HEK293 (cell line): ENCODE measurements around the gene CRTAP.
"Not testable (repeated sequence)": the region's sequence is repeated elsewhere in the genome, so short reads cannot be mapped to it uniquely, and the experiment has no call there.

ENCODE experiments used
- MZF1 ChIP-seq: fragments of 450-650 bp; formaldehyde crosslinking; IDR thresholded peaks from 2 replicates; pipeline ENCODE4 v1.5.1; 2017; ENCODE audit warnings: missing biosample characterization, missing genetic modification characterization, borderline replicate concordance
- PRDM1 ChIP-seq: fragments of 450-650 bp; formaldehyde crosslinking; IDR thresholded peaks from 2 replicates; pipeline ENCODE4; 2016; ENCODE audit warnings: missing biosample characterization, missing genetic modification characterization
- SP2 ChIP-seq: fragments of 450-650 bp; formaldehyde crosslinking; IDR thresholded peaks from 2 replicates; pipeline ENCODE4 v1.5.1; 2016; ENCODE audit warnings: missing biosample characterization, missing genetic modification characterization
- ZNF138 ChIP-seq: fragments of 450-650 bp; formaldehyde crosslinking; IDR thresholded peaks from 2 replicates; pipeline ENCODE4 v1.5.1; 2016; ENCODE audit warnings: missing biosample characterization, missing genetic modification characterization, borderline replicate concordance
- ZNF214 ChIP-seq: fragments of 450-650 bp; formaldehyde crosslinking; IDR thresholded peaks from 2 replicates; pipeline ENCODE4 v1.5.1; 2017; ENCODE audit warnings: missing biosample characterization, mild to moderate bottlenecking, missing genetic modification characterization, borderline replicate concordance
- ZNF24 ChIP-seq: fragments of 450-650 bp; formaldehyde crosslinking; IDR thresholded peaks from 2 replicates; pipeline ENCODE4 v1.5.1; 2016; ENCODE audit warnings: missing biosample characterization, missing genetic modification characterization
- ZNF548 ChIP-seq: fragments of 450-650 bp; formaldehyde crosslinking; IDR thresholded peaks from 2 replicates; pipeline ENCODE4 v1.5.1; 2016; ENCODE audit warnings: missing biosample characterization, missing genetic modification characterization
- ZNF555 ChIP-seq: fragments of 450-650 bp; formaldehyde crosslinking; conservative IDR thresholded peaks from 2 replicates; pipeline ENCODE4 v1.5.1; 2017; ENCODE audit warnings: missing biosample characterization, mild to moderate bottlenecking, missing genetic modification characterization, inconsistent platforms
- TF ChIP-seq, protein P1 (sequence below): fragments of 450-650 bp; formaldehyde crosslinking; IDR thresholded peaks from 2 replicates; pipeline ENCODE4 v1.5.1; 2016; ENCODE audit warnings: missing biosample characterization, missing genetic modification characterization
- TF ChIP-seq, protein P2 (sequence below): fragments of 450-650 bp; formaldehyde crosslinking; IDR thresholded peaks from 2 replicates; pipeline ENCODE4 v1.5.1; 2016; ENCODE audit warnings: missing biosample characterization, missing genetic modification characterization, low read depth
- TF ChIP-seq, protein P3 (sequence below): fragments of 450-650 bp; formaldehyde crosslinking; IDR thresholded peaks from 2 replicates; pipeline ENCODE4 v1.5.1; 2016; ENCODE audit warnings: missing biosample characterization, missing genetic modification characterization

DNA sequence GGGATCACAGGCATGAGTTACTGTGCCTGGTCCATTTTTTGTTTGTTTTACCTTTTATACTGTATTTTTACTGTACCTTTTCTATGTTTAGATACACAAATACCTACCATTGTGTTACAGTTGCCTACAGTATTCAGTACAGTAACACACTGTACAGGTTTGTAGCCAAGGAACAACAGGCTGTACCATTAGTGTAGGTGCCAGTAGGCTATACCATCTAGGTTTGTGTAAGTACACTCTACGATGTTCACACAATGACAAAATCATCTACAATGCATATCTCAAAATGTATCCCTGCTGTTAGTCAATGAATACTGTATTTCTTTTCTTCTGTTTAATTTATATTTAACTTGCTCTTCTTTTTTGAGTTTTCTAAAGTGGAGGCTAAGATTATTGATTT, 67.8 kb downstream of the CRTAP start:
- TF ChIP-seq MZF1 (tag by site-specific recombination); ZNF548; PRDM1 (tag by site-specific recombination); SP2 (tag by site-specific recombination); ZNF555 (tag by site-specific recombination); ZNF24; ZNF214 (tag by site-specific recombination); ZNF138 (tag by site-specific recombination): not testable (repeated sequence)
- TF ChIP-seq, protein P1, sequence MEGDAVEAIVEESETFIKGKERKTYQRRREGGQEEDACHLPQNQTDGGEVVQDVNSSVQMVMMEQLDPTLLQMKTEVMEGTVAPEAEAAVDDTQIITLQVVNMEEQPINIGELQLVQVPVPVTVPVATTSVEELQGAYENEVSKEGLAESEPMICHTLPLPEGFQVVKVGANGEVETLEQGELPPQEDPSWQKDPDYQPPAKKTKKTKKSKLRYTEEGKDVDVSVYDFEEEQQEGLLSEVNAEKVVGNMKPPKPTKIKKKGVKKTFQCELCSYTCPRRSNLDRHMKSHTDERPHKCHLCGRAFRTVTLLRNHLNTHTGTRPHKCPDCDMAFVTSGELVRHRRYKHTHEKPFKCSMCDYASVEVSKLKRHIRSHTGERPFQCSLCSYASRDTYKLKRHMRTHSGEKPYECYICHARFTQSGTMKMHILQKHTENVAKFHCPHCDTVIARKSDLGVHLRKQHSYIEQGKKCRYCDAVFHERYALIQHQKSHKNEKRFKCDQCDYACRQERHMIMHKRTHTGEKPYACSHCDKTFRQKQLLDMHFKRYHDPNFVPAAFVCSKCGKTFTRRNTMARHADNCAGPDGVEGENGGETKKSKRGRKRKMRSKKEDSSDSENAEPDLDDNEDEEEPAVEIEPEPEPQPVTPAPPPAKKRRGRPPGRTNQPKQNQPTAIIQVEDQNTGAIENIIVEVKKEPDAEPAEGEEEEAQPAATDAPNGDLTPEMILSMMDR (tag by site-specific recombination): not testable (repeated sequence)
- TF ChIP-seq, protein P2, sequence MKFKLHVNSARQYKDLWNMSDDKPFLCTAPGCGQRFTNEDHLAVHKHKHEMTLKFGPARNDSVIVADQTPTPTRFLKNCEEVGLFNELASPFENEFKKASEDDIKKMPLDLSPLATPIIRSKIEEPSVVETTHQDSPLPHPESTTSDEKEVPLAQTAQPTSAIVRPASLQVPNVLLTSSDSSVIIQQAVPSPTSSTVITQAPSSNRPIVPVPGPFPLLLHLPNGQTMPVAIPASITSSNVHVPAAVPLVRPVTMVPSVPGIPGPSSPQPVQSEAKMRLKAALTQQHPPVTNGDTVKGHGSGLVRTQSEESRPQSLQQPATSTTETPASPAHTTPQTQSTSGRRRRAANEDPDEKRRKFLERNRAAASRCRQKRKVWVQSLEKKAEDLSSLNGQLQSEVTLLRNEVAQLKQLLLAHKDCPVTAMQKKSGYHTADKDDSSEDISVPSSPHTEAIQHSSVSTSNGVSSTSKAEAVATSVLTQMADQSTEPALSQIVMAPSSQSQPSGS (tag by site-specific recombination): not testable (repeated sequence)
- TF ChIP-seq, protein P3, sequence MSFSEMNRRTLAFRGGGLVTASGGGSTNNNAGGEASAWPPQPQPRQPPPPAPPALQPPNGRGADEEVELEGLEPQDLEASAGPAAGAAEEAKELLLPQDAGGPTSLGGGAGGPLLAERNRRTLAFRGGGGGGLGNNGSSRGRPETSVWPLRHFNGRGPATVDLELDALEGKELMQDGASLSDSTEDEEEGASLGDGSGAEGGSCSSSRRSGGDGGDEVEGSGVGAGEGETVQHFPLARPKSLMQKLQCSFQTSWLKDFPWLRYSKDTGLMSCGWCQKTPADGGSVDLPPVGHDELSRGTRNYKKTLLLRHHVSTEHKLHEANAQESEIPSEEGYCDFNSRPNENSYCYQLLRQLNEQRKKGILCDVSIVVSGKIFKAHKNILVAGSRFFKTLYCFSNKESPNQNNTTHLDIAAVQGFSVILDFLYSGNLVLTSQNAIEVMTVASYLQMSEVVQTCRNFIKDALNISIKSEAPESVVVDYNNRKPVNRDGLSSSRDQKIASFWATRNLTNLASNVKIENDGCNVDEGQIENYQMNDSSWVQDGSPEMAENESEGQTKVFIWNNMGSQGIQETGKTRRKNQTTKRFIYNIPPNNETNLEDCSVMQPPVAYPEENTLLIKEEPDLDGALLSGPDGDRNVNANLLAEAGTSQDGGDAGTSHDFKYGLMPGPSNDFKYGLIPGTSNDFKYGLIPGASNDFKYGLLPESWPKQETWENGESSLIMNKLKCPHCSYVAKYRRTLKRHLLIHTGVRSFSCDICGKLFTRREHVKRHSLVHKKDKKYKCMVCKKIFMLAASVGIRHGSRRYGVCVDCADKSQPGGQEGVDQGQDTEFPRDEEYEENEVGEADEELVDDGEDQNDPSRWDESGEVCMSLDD (tag by site-specific recombination): not testable (repeated sequence)
